COR-L47 (cell line): ENCODE data around the gene RASA3.

Source experiments
- DNase-seq: peaks from one replicate; lab custom pipeline; 2025; lab: John Stamatoyannopoulos, UW

RASA3 gene

DNA sequence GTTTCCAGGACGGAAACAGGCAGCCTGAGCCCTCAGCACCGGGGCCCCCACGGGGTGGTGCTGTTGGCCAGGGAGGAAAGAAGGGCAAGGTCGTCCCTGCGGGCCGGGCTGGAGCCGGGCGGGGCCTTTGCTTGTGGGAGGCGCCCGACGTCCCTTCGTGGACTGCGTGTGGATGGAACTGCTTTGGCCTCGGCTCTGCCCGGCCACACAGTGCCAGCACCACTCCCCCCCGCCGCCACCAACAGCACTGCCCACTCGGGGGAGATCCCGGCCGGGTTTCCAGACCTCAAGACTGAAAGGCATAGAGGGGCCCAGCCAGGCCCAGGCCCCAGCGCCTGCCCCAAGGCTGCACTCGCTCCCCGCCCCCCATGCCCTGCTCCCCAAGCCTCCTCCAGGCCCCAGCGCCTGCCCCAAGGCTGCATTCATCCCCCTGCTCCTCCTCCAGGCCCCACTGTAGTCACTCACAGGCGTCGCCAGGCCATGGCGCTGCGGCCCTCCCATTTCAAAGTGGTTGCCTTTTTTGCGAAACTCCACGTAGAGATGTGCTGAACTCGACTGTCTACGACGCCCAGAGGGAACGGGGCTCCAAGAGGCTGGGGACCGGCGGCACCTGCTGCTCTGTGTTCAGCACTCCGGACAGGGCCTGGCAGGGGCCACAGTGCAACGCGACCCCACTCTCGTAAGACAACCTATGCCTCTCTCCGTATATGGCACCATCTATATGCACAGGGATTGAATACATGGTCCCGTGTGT, 181.0 kb downstream of the RASA3 start:
- DNase-seq: peak; percentile 74

DNA sequence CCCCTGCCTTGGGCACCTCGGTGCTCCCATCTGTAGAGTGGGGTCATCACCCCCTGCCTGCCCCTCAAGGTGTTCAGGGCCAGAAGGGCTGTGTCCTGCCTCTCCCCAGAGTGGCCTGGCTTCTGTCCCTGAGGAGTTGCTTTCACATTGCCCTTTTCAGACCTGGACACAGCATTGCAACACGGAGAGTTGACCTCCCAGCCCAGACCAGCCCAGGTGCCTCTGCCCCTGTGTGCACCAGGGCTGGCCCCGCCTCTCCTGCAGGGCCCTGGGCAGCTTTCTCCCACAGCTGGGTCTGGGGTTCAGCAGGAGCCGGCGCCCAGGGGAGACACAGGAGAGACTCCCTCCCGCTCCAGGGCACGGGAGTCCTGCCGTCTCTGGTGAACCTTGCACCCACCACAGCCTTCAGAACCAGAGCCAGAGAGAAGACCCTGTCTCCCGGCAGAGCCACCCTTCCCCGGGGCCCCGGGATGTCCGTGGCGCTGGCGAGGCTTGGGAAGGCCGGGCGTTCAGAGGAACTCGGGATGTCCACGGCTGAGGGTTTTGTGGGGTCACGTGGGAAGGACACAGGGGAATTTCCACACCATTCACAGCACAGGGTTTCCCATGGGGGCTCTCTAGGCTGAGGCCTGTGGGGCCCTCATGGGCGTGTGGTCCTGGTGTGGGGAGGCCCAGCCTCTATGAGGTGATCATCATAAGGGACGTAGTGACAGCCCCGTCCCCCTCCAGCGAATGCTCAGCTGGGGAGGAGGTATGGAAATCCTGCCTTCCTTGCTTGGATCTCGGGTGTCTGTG, 181.8 kb downstream of the RASA3 start:
- DNase-seq: no peak

DNA sequence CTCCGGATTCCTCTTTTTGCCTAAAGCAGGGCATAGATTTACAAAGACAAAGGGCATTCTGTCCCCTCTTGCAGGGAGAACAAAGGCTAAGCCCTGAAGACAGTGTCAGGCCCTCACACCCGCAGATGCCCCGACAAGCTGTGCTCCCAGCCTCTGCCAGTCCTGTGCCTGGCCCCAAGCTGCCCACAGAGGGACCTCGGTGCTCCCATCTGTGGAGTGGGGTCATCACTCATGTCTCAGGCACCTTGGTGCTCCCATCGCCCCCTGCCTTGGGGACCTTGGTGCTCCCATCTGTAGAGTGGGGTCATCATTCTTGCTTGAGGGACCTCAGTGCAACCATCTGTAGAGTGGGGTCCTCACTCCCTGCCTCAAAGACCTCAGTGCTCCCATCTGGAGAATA, 182.9 kb downstream of the RASA3 start:
- DNase-seq: no peak

DNA sequence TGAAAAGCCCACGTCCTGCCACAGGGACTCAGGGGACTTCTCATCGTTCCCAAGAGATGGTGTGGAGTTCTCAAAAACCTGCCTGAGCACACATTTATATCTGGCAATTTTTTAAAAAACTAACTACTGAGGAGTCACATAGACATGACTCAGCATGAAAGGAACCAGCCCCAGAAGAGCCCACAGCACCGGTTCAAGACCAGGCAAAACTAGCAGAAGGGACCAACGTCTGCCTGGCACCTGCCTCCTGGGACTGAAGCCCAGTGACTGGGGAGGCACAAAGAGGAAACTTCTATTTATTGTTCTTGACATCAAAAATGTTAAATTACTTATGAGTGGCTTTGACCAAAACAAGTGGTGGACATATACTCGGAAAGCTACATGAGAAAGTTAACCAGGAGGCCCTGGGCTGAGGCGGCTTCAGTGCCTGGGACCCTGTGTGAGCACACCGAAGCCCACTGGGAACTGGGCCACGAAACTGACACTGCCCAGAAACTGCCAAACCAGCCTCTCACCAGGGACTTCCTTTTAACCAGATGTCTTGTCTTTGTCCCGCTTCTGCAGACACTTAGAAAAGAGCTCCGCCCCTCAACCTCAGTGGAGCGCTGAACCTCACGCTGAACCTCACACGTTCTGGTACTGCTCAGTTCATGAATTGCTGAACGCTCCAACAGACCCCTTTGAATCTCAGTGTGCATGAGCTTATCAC, 184.2 kb downstream of the RASA3 start:
- no peak for DNase-seq

DNA sequence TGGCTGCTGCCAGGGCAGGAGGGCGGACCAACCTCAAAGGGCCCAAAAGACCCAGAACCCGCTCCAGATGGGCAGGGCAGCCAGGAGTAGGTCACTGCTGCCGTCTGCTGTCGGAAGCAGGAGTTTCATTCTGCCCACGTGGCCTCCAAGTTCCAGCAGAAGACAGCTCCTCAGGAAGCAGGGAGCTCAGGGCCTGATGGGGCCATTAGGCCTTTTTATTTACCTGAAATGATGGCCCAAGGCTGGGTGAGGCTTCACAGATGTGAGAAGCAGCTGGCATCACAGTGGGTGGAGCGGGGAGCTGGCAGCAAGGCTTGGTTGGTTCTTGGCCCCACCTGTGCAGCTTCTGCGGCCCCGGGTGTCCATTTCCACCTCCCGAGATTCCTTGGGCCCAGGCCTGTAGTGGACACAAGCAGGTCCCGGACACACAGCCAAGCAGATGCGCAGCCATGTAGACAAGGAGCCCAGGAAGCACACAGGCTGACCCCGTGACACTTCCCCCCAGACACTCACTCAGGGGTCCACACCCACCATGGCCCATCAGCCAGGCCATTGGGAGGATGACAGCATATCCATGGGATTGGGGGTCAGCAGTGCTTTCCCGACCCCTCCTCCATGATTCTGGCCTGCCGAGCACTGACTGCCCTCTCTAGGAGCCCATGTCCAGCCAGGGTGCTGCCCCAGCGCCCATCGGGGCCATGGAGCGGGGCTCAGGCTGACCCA, 185.0 kb downstream of the RASA3 start:
- peak; percentile 29 for DNase-seq

DNA sequence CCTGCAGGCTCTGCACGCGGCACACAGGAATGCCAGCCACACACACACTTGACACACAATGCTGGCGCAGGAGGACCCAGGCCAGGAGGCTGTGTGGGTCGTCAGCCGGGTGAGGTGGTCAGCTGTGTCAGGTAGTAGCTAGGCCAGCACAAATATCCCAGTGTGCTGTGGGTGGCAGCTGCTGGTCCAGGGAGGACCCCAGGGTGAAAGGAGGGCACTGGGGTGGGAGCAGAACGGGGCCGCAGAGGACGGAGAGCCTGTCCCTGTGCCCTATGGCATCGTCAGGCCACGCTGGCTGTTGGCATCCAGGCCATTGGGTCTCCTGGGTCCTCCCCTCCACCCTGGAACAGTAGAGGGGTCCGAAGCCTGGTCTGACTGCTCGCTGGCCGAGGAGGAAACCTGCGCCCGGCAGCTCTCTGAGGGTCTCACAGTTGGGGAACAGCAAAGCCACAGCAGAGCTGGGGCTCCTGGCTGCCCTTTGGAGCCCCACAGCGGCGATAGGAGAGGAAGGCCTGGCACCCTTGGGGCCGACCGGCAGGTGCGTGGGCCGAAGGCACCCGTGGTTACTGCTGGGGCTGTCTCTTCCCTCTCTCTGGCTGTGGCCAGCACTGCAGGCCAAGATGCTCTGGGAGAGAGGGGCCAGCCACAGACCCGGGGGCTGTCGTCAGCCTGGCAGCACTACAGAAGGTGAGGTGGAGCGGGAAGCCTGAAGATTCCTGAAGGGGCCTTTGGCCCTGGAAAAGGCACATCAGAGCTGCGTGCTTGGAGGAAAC, 185.8 kb downstream of the RASA3 start:
- no peak for DNase-seq

DNA sequence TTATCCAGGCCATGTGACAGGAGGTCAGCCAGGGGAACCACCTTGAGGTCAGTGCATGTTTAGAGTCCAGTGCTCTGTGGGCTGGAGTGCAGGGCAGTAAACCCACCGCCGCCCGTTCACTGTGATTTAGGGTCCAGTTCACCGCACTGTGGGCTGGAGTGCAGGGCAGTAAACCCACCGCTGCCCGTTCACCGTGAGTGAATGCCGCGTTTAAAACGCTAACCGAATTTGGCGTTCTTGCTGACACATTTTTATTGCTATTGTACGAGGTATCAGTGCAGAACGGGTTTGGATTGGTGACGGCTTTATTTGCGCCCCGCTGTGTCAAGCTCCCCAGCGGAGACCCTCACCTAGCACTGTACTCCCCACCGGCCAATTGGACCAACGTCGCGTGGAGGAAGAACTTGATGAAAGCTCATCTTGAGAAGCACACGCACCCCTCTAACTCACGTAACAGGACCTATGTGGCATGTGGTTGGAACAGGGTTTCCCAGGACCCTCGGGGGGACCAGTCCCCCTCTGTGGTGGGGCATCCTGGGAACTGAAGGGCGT, 186.5 kb downstream of the RASA3 start:
- no peak for DNase-seq

DNA sequence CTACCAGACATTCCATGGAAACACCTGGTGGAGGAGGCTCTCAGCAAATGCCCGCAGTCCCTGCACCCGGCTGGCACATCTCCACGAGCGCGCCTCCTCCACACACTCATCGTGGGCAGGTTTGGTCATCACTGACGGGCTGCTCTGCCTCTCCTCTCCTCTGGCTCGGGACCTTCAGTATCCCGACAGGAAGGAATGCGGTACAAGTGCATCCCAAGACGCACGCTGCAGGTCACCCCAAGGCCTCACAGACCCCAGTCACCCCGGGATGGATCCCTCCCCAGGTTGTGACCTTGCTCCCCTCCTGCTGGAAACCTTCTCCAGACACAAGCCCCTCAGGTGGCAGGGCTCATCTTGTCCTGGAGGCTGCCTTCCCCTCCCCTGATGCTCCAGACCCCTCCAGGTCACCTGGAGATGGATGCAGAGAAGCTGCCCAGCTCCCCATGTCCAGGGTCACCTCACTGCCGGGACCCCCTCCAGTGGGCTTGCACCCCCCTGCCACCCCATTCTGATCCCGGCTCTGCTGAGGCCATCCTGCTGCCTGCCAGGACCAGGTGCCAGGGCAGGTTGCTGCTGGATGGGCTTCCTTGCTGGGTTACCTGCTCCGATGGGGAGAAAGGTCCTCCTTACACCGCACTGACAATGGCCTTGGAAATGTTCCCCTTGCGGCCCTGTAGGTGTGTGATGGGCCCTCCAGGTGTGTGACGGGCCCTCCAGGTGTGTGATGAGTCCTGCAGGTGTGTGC, 188.4 kb downstream of the RASA3 start:
- DNase-seq: no peak

DNA sequence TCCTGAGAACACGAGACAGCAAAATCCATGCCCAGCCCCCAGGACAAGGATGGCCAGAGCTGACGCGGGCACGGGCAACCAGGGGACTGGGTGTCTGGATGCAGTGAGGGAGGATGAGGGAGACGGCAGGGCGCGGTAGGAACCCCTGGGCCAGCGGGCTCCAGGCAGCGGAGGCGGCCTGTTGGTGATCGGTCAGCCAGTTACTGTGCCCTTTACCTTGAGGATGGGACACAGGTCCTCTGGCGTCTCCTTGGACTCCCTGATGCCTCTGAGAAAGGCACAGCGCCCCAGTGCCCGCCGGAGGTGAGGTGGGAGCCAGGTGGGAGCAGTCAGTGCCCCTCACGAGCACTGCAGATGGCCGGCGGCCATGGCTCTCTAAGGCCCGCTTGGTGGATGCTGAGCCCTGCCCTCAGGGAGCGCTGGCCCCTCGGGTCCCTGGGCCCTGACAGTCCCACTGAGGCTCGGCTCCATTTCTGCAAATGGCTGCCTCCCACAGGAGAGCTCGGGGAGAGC, 189.8 kb downstream of the RASA3 start:
- no peak for DNase-seq

DNA sequence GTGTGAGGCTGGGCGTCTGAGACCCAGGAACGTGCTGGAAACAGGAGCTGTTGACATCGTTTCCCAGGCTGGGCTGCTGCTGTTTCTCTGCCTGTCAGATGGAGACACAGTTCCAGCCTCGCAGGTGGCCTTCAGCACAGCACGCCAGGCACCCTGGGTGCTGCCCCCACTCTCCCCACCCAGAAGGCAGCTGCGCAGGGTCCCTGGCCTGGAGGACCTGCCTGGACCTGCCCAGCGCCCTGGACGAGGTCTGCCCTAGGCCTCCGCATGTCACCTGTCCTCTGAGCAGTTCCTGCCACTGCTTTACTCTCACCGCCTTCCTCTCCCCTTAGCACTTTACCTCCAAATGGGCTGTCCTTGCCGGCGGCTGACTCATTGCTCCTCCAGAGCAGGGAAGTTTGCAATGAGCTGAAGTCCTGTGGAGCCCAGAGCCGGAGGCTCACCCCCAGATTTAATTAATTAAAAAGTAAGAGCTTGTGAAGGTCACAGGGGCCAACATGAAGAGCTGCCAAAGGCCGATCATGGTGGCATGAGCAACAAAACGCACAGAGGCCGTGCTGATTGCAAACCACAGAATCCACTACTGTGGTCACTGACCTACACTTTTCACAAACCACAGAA, 190.7 kb downstream of the RASA3 start:
- no peak for DNase-seq

DNA sequence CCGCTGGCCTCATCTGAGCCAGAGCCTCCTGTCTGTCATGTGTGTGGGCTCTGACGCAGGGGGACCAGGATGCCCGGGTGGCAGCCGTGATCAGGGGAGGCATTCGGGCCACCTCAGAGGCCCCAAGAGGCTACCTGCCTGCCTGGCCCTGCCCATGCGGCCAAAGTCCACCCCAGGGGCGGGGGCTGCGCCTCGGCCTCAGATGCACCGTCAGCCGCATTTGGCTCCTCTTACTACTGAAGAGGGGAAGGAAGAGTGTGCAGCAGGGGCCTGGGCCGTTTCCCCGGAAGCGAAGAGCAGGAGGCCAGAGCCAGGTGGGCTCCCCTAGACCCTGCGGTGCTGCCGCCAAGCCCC, 192.5 kb downstream of the RASA3 start:
- DNase-seq: no peak

DNA sequence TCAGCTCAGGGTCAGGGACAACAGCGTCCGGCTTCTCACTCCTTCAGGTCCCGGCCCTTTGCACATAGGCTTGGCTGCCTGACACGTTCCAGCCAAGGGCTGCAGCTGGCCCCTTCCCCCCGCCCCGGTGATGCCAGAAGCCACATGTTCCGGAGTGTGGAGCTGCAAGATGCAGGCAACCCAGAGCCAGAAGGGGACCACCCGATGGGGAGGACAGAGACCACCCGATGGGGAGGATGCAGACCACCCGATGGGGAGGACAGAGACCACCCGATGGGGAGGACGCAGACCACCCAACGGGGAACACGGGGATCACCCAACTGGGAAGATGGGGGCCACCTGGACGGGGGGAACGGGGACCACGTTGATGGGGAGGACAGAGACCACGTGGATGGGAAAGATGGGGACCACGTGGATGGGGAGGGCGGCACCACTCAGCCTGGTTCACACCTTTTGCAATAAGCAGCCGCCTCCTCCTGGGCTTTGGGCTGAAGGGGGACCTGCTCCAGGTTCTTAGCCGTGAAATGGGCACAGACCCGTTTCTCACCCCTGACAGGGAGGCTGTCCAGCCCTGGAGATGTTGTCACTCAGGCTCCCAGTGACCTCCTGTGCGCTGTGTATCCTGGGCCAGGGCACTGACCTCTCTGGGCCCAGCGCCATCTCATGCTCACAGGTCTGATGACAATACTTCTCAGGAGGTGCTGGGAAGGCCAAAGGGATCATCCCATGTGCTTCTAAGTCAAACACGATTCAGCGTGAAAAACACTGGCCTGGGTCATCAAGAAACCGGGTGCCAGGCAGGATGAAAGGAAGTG, 193.1 kb downstream of the RASA3 start:
- DNase-seq: no peak

DNA sequence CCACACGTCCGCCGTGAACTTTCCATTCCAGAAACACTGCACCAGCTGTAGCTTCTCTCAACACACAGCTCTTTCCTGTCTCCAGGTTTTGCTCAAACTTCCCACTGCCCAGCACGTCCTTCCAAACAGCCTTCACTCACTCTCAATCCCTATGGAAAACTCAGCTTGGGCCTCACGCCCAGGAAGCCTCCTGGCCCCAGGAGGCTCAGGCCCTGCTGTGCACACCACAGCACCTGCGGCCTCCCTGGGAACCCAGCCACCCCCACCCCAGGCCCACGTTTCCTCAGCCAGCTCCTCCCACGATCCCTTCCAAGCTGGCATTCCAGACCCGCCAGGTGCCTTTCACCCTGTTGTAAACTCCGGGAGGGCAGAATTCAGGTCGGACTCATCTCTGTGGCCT, 193.7 kb downstream of the RASA3 start:
- peak; percentile 93 for DNase-seq

DNA sequence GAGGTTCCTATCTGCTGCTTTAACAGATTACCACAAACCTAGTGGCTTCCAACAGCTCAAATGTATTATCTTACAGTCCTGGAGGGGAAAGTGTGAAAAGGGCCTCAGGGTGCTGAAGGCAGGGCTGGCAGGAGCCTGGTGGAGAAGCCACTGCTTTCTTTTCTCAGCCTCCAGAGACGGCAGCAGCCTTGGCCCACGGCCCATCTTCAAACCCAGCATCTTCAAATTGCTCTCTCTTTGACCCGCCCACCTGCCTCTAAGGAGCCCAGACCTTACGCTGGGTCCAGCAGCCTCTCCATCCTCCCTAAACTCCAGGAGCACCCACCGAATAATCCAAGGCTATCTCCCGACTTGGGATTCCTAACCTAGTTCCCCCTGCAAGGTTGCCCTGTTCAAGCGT, 194.2 kb downstream of the RASA3 start:
- no peak for DNase-seq

DNA sequence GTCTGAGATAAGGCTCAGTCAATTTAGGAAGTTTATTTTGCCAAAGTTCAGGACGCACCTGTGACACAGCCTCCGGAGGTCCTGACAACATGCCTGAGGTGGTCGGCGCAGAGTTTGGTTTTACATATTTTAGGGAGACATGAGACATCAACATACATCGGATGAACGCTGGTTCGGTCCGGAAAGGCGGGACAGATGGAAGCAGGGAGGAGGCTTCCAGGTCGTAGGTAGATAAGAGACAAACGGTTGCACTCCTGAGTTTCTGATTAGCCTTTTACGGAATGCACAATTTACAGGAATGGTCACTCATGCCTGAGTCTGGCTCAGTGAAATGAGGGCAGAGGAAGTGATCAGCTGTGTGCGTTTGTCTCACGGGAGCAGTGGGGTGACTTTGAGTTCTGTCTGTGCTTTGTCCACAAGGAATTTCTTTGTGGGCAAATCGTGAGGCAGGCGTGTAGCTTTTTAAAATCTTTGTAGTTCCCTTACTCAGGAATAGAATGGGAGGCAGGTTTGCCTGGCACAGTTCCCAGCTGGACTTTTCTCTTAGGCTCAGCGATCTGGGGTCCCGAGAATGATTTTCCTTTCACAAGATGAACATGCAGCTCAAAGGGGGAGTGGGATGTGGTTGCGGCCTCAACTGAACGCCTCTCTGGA, 194.8 kb downstream of the RASA3 start:
- DNase-seq: no peak

DNA sequence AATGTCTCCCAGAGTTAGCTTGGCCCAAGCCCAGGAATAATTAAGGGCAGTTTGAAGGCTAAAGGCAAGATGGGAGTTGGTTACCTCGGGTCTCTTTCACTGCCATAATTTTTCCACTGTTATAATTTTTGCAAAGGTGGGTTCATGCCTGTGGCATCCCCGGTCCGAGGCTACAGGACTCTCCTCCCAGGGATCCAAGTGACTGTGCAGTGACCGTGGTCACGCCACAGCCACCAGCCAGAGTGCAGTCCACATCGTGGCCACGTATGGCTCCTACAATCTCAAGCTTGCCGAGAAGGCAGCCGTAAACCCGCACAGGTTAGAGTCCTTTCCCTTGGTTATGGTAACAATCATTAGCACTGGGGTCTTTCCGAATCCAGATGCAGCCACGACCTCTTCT, 195.3 kb downstream of the RASA3 start:
- no peak for DNase-seq

DNA sequence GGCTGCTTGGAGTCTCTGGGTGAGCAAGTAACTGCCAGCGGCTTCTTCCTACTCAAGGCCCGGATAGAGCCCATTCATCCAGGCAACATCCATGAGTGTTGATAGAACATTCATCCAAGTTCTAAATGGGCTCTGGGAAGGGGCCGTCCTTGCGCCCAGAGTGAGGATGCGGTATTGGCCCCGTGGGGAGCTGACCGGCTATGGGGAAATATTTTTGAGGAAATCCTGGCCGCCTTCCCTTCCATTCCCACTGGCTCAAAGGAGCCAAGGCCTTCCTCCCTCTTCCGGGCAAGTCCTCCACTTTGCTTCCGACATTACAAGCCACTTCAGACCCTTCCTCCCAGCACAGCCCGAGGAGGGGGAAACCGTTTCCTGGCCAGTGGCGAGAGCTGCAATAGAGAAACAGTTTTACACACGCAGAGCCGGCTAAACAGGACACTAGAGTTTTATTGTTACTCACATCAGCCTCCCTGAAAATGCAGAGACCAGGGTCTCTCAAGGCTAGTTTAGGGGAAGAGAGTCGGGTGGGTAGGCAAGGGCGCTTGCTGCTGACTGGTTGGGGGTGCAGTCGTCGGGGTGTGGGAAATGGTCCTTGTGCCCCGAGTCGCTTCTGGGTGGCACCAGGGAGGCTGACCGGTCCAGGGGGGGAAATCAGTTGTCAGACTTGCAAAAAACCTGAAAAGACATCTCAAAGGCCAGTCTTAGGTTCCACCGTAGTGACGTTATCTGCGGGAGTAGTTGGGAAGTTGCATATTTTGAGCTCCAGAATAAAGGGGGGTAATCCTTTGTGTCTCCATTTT, 196.1 kb downstream of the RASA3 start:
- no peak for DNase-seq
